ENCODE results near the gene GNL3.

GNL3 gene

GRCh38 chr3:52690560-52690959 is 4.7 kb downstream of the GNL3 start:
- no peak for DNase-seq

DNA sequence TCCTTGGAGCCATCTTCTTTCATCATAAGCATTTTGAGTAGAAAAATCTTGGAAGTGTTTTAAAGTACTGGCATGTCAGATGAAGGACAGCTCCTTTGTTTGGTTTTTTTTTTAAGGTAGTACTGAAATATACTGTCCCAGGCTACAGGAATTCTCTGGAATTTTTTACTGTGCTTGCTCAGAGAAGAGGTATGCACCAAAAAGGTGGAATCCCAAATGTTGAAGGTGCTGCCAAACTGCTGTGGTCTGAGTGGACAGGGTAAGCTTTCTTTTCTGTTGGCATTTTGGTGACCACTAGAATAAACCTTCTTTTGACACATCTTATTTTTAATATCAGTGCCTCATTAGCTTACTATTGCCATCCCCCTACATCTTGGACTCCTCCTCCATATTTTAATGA is 7.2 kb downstream of the GNL3 start:
- DNase-seq: no peak

DNA sequence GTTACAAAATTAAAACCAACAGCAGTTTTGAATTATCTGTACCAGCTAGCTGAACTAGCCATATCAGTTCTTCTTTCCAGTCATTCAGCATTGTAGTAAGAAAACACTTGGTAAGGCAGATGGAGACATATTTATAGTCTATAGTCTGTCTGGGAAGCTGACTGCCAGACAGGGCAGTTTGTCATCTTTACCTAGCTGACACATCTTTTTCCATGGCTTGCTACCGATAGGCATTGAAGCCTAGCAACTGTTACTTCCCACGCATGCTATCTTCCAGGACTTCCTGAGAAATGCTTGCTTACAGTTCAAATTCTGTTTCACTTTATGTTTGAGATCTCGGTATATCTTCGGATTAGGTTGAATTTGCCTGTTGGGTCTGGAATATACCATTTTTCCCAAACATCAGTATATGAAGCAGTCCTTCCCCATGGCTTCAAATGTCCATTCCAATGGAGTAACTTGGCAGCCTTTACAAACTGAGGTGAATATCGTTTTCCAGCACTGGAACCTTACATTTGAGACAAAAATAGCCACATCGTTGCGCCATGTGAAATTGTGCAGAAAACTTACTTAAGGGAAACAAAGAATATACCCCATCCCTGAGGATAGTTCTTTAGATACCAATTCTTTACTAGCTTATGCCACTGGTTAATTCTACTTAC is 8.8 kb downstream of the GNL3 start:
- DNase-seq: no peak

GRCh38 chr3:52695798-52696671 is 10.2 kb downstream of the GNL3 start:
- no peak for DNase-seq

DNA sequence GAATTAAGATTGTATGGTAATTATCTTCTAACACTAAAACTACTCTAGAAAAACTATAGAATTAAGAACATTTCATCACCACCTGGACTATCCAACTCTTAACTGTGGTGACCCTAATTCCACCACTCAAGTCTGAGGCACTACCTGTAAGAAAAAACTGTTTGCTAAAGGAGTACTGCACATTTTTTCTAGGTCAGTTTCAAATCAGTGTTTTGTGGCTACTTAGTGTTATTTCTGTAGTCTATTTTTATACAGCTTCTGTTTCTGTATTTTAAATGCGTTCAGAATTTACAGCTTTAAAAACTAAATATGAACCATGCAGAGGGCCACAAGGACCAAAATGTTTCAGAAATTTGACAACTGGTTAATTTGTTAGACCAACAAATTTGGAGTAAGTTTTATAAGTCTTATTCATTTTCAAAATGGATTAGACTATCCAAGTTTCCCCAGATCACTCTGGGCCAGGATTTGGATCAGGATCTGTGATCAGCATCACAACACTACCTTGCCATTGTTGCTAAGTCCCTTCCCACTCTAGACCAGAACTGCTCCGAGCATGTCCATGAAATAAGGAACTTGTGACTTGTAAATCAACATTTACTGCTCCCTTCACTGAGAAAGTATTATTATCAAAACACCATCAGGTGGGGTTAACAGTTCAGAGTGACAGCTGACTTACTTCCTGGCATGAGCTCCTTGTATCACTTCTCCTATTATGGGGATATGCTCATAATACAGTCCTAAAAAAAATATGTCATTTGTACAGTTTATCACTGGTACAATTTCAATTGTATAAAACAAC is 11.2 kb downstream of the GNL3 start:
- DNase-seq: no peak

DNA sequence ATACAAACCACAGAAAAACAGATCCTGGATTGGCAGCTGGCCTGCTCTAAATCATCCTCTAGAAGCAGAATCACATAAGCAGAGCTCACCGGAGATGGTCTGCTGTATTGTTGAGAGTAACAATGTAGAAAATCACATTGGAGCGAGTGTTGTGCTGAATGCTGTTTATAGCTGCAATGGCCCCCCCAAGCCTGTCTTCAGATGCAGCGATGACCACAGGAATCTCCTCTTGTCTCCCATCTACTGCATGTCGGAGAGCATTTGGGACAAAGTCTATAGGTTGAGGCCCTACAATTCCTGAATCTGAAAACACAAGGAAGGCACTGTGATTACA is 11.8 kb downstream of the GNL3 start:
- DNase-seq: no peak

DNA sequence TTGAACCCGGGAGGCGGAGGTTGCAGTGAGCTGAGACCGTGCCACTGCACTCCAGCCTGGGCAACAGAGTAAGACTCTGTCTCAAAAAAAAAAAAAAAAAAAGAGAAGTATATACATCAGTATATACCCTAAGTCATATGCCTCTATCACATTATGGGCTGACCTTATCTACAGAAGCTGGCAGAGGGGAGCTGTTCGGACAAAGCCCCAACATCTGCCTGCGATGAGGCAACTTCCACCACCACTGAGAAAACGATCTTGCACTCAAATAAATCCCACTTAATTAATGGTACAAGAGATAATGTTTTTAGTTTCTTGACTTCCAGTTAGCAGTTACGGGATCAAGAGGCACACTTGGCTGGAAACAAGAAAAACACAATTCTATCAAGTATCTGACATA is 17.5 kb downstream of the GNL3 start:
- no peak for DNase-seq

GRCh38 chr3:52704611-52705437 is 19.0 kb downstream of the GNL3 start:
- DNase-seq: peak; percentile 50

DNA sequence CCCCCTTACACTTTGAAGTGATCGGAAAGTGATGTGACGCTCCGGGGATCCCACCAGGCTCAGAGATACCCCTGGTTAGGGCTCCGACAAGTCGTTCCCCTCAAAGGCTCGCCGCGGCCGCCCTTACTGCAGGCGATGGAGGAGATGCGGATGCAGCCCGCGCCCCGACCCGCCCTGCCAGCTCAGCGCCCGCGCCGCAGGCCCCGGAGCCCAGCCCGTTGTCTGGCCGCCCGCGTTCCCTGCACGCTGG is 19.5 kb downstream of the GNL3 start:
- DNase-seq: no peak

GRCh38 chr3:52705688-52706686 is 20.2 kb downstream of the GNL3 start, which contains the start of the genes GLT8D1 and SPCS1:
GLT8D1 (minus strand) TSS chr3:52705791; CDS start chr3:52700460, 5,331 bp downstream.
SPCS1 (plus strand) TSS chr3:52706106; CDS start chr3:52706247, 141 bp downstream.
- DNase-seq: peak; percentile 91

DNA sequence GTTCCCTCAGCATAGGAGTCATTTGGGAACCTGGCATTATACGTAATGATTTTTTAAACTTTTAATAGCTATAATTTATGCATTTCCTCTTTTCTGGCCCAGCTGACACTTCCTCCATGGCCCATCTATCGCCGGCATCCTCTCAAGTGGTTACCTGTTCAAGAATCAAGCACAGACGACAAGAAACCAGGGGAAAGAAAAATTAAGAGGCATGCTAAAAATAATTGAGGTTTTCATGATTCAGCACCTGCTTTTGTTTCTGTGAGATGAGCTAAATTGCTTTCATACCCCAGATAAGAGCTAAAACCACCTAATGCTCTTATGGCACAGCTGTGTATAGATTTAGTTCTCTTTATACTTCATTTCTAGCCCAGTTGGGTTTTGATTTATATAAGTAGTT is 21.8 kb downstream of the GNL3 start:
- DNase-seq: no peak

GRCh38 chr3:52710512-52710911 is 24.7 kb downstream of the GNL3 start:
- no peak for DNase-seq

DNA sequence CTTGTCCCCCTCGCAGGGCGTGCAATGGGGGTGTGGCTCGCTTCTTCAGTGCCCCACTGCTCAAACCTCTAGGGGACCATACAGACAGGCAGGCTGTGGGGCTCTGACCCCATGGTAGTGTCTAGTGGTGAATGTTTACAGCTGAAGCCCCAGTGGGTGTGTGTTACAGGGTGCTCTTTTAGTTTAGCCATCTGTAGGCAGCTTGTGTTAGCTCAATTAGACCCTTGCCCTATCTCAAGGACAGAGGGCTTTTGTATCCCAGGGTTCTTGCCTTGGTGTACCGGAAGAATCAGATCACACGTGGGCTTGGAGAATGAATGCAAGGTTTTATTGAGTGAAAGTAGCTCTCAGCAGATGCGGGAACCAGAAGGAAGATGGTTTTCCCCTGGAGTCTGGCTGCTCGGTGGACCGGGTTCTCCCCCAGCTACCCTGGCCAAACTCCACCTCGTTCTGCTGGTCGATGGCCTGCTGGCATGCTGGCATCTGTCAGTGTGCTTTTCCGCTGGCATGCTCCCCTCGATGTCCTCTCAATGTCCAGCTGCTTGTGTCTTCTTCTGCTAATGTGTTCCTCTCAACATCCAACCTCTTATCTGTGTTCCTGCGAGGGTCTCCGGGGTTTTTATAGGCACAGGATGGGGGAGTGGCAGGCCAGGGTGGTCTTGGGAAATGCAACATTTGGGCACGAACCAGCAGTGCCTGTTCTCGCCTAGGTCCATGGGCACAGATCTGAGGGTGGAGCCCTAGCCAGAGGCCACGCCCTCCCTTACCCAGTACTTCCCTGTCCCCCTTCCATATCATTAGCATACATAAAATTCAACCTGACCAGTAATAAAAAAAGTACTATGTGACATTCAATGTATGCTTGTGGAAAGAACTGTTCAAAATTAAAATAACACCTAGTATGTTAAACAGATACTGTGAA is 26.7 kb downstream of the GNL3 start:
- no peak for DNase-seq

DNA sequence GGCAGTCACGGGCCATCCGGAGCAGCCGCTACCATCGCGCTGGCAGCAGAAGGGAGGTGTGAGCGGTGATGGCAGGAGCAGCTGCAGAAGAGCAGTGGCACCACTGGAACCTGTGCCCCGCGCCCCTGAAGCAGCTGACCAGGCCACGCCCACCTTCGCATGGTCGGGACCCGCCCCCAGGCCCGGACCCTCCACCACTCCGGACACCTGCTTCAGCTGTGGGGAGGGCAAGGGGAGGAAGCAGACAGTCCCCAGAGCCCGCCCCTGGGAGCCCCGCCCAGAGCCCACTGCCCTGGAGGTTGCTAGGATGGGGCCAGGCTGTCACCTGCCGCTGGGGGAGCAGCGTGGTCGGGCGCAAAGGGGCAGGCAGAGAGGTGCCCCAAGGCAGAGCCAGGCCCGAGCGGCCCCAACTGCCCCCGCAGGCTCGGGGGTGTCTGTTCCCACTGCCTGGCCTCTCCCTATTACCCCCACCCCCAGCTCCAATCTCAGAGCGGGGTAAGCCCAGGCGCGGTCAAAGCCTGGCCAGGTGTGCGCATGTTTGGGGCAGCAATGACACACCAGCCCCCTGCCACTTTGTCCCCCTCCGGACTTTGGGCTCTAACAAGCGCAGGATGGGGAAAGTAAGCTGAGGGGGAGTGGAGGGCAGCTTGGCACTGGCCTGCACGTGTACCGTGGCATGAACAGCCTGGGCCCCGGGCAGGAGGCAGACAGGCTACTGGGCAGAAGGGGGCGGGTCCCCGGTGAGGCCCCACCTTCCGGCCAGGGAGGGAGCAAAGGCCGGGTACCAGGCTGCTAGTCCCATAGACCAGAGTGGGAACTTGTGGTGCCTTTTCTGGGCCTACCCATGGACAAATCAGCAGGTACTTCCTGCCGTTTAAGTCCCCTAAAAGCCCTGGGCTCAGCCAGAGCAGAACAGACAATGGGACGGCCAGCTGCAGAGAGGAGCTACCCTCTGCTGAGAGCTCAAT is 28.8 kb downstream of the GNL3 start:
- peak; percentile 52 for DNase-seq

GRCh38 chr3:52715714-52716305 is 30.0 kb downstream of the GNL3 start:
- DNase-seq: no peak

- DNase-seq: no peak
Measured at GRCh38 chr3:52719618-52720017, 33.8 kb downstream of the GNL3 start.

GRCh38 chr3:52721002-52721729 is 35.3 kb downstream of the GNL3 start:
- no peak for DNase-seq

GRCh38 chr3:52721730-52722008 is 35.8 kb downstream of the GNL3 start:
- DNase-seq: no peak

Measured in right hindlimb (tissue), 1 donor.